ENCODE measurements around the gene PDLIM3.

- TF ChIP-seq, protein P1, sequence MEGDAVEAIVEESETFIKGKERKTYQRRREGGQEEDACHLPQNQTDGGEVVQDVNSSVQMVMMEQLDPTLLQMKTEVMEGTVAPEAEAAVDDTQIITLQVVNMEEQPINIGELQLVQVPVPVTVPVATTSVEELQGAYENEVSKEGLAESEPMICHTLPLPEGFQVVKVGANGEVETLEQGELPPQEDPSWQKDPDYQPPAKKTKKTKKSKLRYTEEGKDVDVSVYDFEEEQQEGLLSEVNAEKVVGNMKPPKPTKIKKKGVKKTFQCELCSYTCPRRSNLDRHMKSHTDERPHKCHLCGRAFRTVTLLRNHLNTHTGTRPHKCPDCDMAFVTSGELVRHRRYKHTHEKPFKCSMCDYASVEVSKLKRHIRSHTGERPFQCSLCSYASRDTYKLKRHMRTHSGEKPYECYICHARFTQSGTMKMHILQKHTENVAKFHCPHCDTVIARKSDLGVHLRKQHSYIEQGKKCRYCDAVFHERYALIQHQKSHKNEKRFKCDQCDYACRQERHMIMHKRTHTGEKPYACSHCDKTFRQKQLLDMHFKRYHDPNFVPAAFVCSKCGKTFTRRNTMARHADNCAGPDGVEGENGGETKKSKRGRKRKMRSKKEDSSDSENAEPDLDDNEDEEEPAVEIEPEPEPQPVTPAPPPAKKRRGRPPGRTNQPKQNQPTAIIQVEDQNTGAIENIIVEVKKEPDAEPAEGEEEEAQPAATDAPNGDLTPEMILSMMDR (IDR thresholded peaks at IDR 0.05; ENCODE audit: insufficient read depth, low read length), result no peak
- no peak for TF ChIP-seq POLR2AphosphoS5 (IDR thresholded peaks at IDR 0.05; ENCODE audit: low read depth)
These were observed 78.2 kb downstream of the PDLIM3 start for GRCh38 chr4:185457136-185457535.
